ENCODE measurements around the gene PTCH1. TPM values are rescaled to one million over a fixed set of nuclear protein-coding genes. Genes with fewer than 3 reads are reported as not detected.

PTCH1 gene
- polyA plus RNA-seq, 1 donor = 25.3 TPM

GRCh38 chr9:95488954-95489353 is 27.8 kb downstream of the PTCH1 start:
- H3K27me3 ChIP-seq (ENCODE audit: control insufficient read depth, insufficient read depth, low read length) = no peaks in the 10 kb centered on the region
- H3K4me1 ChIP-seq (ENCODE audit: control insufficient read depth, insufficient read depth, low read length) = peaks cover 8% of the 10 kb centered on the region
- H3K9me3 ChIP-seq (ENCODE audit: control insufficient read depth, low read depth, low read length) = no peaks in the 10 kb centered on the region
- no peak overlapping the region for H3K4me3 ChIP-seq (ENCODE audit: low read length)
- WGBS (ENCODE audit: insufficient coverage, low lambda C conversion rate) = no CpG with 5 or more reads among the region's 5 CpGs
- H3K36me3 ChIP-seq (ENCODE audit: control insufficient read depth, insufficient read depth, low read length) = peaks cover 15% of the 10 kb centered on the region
- no peak for DNase-seq
- no peak overlapping the region for H3K27ac ChIP-seq (ENCODE audit: low read length)

DNA sequence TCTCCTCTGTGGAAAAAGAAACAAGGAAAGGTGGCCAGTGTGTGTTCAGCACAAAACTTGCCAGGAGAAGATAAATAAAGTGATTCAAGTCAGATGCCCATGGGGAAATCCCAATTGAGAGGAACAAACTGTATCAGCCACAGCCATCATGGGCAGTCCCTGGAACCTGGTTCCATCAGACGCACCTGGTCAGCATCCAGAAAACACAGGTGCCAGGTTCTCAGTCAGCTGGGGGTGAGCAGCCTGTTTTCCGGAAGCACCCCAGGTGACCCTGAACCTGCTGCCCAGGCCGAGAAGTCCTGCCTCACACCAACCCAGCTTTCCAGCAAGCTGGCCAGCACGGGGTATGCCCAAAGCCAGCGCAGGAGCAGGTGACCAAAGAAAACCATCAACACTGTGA is 30.5 kb downstream of the PTCH1 start:
- H3K4me1 ChIP-seq (ENCODE audit: control insufficient read depth, insufficient read depth, low read length) = peaks cover 8% of the 10 kb centered on the region
- no CpG with 5 or more reads among the region's 5 CpGs for WGBS (ENCODE audit: insufficient coverage, low lambda C conversion rate)
- peak overlapping the region; percentile 29 for H3K27ac ChIP-seq (ENCODE audit: low read length)

DNA sequence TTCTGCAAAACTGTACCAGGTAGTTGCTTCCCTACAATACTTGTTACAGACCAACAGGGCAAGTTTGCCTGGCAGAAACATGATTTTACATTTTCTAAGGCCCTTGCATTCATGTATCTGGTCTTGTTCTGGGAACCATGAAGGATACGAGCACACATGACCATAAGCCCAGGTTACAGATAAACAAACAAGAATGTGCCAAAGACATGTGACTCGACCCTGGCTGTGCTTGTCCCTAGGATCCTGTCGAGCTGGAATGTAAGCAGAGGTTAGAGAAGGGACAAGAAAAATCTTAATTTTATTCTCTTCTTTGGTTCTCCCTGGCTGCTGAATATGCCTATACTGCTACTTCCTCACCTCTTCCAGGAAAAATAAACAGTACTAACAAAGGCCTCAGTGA is 32.5 kb downstream of the PTCH1 start:
- Histone ChIP-seq H3K36me3 (ENCODE audit: control insufficient read depth, insufficient read depth, low read length) (peaks cover 22% of the 10 kb centered on the region), H3K27ac (ENCODE audit: low read length) (no peak overlapping the region), H3K27me3 (ENCODE audit: control insufficient read depth, insufficient read depth, low read length) (no peaks in the 10 kb centered on the region), H3K4me1 (ENCODE audit: control insufficient read depth, insufficient read depth, low read length) (peaks cover 8% of the 10 kb centered on the region), H3K9me3 (ENCODE audit: control insufficient read depth, low read depth, low read length) (no peaks in the 10 kb centered on the region), H3K4me3 (ENCODE audit: low read length) (no peak overlapping the region)
- no peak for DNase-seq
- no CpG with 5 or more reads among the region's 3 CpGs for WGBS (ENCODE audit: insufficient coverage, low lambda C conversion rate)

More for the DNA sequence above, 30.5 kb downstream of the PTCH1 start:
- Histone ChIP-seq H3K4me3 (ENCODE audit: low read length) (no peak overlapping the region), H3K9me3 (ENCODE audit: control insufficient read depth, low read depth, low read length) (no peaks in the 10 kb centered on the region), H3K36me3 (ENCODE audit: control insufficient read depth, insufficient read depth, low read length) (peaks cover 10% of the 10 kb centered on the region), H3K27me3 (ENCODE audit: control insufficient read depth, insufficient read depth, low read length) (no peaks in the 10 kb centered on the region)
- DNase-seq = no peak

GRCh38 chr9:95483431-95483830 is 33.3 kb downstream of the PTCH1 start:
- peaks cover 30% of the 10 kb centered on the region for H3K36me3 ChIP-seq (ENCODE audit: control insufficient read depth, insufficient read depth, low read length)
- H3K4me3 ChIP-seq (ENCODE audit: low read length) = no peak overlapping the region
- H3K27ac ChIP-seq (ENCODE audit: low read length) = no peak overlapping the region
- H3K9me3 ChIP-seq (ENCODE audit: control insufficient read depth, low read depth, low read length) = no peaks in the 10 kb centered on the region
- H3K4me1 ChIP-seq (ENCODE audit: control insufficient read depth, insufficient read depth, low read length) = peaks cover 8% of the 10 kb centered on the region
- no peaks in the 10 kb centered on the region for H3K27me3 ChIP-seq (ENCODE audit: control insufficient read depth, insufficient read depth, low read length)
- no peak for DNase-seq
- 100% methylated on average over 4 of the region's 6 CpGs for WGBS (ENCODE audit: insufficient coverage, low lambda C conversion rate)

DNA sequence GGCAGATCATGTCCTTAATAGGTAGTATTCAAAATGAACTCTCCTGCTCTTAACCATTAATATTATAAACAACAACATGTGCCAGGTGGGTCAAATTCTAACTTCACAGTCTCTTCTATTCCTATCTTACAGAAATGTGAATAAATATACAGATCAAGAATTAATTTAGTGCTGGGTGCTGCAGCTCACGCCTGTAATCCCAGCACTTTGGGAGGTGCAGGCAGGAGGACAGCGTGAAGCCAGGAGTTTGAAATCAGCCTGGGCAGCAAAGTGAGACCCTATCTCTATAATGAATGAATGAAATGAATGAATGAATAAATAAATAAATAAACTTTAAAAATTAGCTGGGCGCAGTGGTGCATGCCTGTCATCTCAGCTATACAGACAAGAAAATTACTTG is 34.1 kb downstream of the PTCH1 start:
- 87% methylated on average over 2 of the region's 3 CpGs for WGBS (ENCODE audit: insufficient coverage, low lambda C conversion rate)
- H3K36me3 ChIP-seq (ENCODE audit: control insufficient read depth, insufficient read depth, low read length) = peaks cover 38% of the 10 kb centered on the region
- H3K27ac ChIP-seq (ENCODE audit: low read length) = no peak overlapping the region
- H3K9me3 ChIP-seq (ENCODE audit: control insufficient read depth, low read depth, low read length) = no peaks in the 10 kb centered on the region
- H3K4me1 ChIP-seq (ENCODE audit: control insufficient read depth, insufficient read depth, low read length) = peaks cover 8% of the 10 kb centered on the region
- no peaks in the 10 kb centered on the region for H3K27me3 ChIP-seq (ENCODE audit: control insufficient read depth, insufficient read depth, low read length)
- no peak for DNase-seq
- H3K4me3 ChIP-seq (ENCODE audit: low read length) = no peak overlapping the region

DNA sequence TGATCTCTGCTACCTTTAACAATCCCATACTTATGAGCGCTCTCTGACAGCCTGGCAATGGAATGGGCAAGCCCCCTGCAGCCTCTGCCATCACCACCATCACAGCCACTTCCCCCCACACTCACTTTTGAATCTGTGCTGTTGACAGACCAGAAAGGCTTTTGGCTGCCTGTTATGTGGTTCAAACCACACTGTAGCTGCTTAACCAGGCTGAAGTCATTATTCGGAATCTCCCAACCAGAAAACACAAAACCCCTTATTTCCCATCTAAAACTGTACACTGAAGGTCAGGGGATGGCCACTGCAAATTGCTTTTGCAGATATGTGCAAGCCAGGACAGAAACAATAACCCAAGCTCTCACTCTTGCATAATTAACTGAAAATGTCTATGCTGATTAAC is 35.8 kb downstream of the PTCH1 start:
- Histone ChIP-seq H3K9me3 (ENCODE audit: control insufficient read depth, low read depth, low read length) (no peaks in the 10 kb centered on the region), H3K27me3 (ENCODE audit: control insufficient read depth, insufficient read depth, low read length) (no peaks in the 10 kb centered on the region), H3K27ac (ENCODE audit: low read length) (no peak overlapping the region), H3K4me1 (ENCODE audit: control insufficient read depth, insufficient read depth, low read length) (no peaks in the 10 kb centered on the region), H3K36me3 (ENCODE audit: control insufficient read depth, insufficient read depth, low read length) (peaks cover 55% of the 10 kb centered on the region), H3K4me3 (ENCODE audit: low read length) (no peak overlapping the region)
- no peak for DNase-seq
- WGBS (ENCODE audit: insufficient coverage, low lambda C conversion rate) = no CpG with 5 or more reads among the region's 2 CpGs

GRCh38 chr9:95480346-95480745 is 36.4 kb downstream of the PTCH1 start:
- no CpG with 5 or more reads among the region's 12 CpGs for WGBS (ENCODE audit: insufficient coverage, low lambda C conversion rate)
- Histone ChIP-seq H3K36me3 (ENCODE audit: control insufficient read depth, insufficient read depth, low read length) (peaks cover 61% of the 10 kb centered on the region), H3K4me3 (ENCODE audit: low read length) (no peak overlapping the region)

DNA sequence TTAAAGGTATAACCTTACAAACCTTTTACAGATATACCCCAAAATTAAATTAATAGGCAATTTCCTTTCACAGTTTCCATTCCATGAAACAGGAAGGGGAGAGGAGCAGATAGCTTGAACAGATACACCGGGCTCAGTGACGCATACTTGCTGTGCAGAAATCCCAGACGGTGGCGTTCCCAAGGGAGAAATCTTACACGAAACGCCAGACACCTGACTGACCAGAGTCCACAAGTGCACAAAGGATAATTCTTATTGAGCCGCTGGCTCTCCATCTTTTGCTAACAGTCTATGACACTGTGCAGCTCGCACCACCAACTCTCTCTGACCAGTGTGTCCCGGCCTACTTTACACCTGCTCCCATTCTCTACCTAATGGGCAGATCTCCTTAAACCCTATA is 37.4 kb downstream of the PTCH1 start:
- peaks cover 67% of the 10 kb centered on the region for H3K36me3 ChIP-seq (ENCODE audit: control insufficient read depth, insufficient read depth, low read length)
- H3K27ac ChIP-seq (ENCODE audit: low read length) = no peak overlapping the region
- H3K4me3 ChIP-seq (ENCODE audit: low read length) = no peak overlapping the region
- no peaks in the 10 kb centered on the region for H3K9me3 ChIP-seq (ENCODE audit: control insufficient read depth, low read depth, low read length)
- DNase-seq = no peak
- no peaks in the 10 kb centered on the region for H3K27me3 ChIP-seq (ENCODE audit: control insufficient read depth, insufficient read depth, low read length)
- WGBS (ENCODE audit: insufficient coverage, low lambda C conversion rate) = 86% methylated on average over 1 of the region's 9 CpGs
- H3K4me1 ChIP-seq (ENCODE audit: control insufficient read depth, insufficient read depth, low read length) = no peaks in the 10 kb centered on the region

More at GRCh38 chr9:95480346-95480745, 36.4 kb downstream of the PTCH1 start:
- Histone ChIP-seq H3K27me3 (ENCODE audit: control insufficient read depth, insufficient read depth, low read length) (no peaks in the 10 kb centered on the region), H3K9me3 (ENCODE audit: control insufficient read depth, low read depth, low read length) (no peaks in the 10 kb centered on the region), H3K4me1 (ENCODE audit: control insufficient read depth, insufficient read depth, low read length) (no peaks in the 10 kb centered on the region), H3K27ac (ENCODE audit: low read length) (no peak overlapping the region)
- DNase-seq = no peak

DNA sequence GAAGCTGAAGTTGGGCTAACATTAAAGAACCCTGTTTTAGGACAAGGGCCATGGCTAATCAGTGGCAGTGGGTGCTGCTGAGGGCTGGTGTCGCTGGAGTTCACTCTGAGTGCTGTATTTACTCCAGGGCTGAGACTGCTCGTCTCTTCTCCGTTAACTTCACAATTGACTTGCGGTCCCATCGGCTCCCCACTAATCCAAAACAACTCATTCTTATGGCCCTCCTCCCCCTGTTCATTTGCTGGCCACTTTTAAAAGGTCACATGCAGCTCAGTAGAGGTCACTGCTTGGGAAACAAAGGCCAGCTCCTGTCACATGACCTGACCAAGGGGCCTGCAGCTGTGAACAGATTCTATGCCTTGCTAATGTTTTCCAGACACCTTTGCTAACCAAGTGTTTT is 38.4 kb downstream of the PTCH1 start:
- Histone ChIP-seq H3K9me3 (ENCODE audit: control insufficient read depth, low read depth, low read length) (no peaks in the 10 kb centered on the region), H3K36me3 (ENCODE audit: control insufficient read depth, insufficient read depth, low read length) (peaks cover 71% of the 10 kb centered on the region), H3K27ac (ENCODE audit: low read length) (no peak overlapping the region), H3K4me1 (ENCODE audit: control insufficient read depth, insufficient read depth, low read length) (no peaks in the 10 kb centered on the region), H3K27me3 (ENCODE audit: control insufficient read depth, insufficient read depth, low read length) (no peaks in the 10 kb centered on the region), H3K4me3 (ENCODE audit: low read length) (no peak overlapping the region)
- WGBS (ENCODE audit: insufficient coverage, low lambda C conversion rate) = no CpG with 5 or more reads among the region's 5 CpGs
- DNase-seq = no peak

DNA sequence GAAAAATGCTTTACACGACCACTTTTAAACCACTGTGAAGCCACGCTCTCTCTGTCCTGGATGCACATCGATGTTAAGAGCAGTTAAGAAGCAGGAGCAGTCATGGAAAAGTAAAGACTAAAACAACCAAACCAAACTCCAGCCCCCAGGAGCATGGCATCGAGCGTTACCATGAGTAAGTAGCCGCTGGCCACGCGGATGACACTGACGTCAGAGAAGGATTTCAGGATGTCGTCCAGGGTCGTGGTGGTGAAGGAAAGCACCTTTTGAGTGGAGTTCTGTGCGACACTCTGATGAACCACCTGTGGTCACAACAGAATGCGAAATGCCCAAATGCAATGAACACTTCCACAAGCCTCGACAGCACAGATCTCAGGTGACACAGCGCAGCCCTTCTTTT is 38.9 kb downstream of the PTCH1 start:
- Histone ChIP-seq H3K27me3 (ENCODE audit: control insufficient read depth, insufficient read depth, low read length) (no peaks in the 10 kb centered on the region), H3K36me3 (ENCODE audit: control insufficient read depth, insufficient read depth, low read length) (peaks cover 75% of the 10 kb centered on the region), H3K4me1 (ENCODE audit: control insufficient read depth, insufficient read depth, low read length) (no peaks in the 10 kb centered on the region), H3K27ac (ENCODE audit: low read length) (no peak overlapping the region), H3K4me3 (ENCODE audit: low read length) (no peak overlapping the region), H3K9me3 (ENCODE audit: control insufficient read depth, low read depth, low read length) (no peaks in the 10 kb centered on the region)
- DNase-seq = no peak
- 86% methylated on average over 2 of the region's 15 CpGs for WGBS (ENCODE audit: insufficient coverage, low lambda C conversion rate)

GRCh38 chr9:95477441-95477840 is 39.3 kb downstream of the PTCH1 start:
- no peak overlapping the region for H3K27ac ChIP-seq (ENCODE audit: low read length)
- 100% methylated on average over 1 of the region's 11 CpGs for WGBS (ENCODE audit: insufficient coverage, low lambda C conversion rate)
- no peaks in the 10 kb centered on the region for H3K4me1 ChIP-seq (ENCODE audit: control insufficient read depth, insufficient read depth, low read length)
- no peaks in the 10 kb centered on the region for H3K9me3 ChIP-seq (ENCODE audit: control insufficient read depth, low read depth, low read length)
- no peaks in the 10 kb centered on the region for H3K27me3 ChIP-seq (ENCODE audit: control insufficient read depth, insufficient read depth, low read length)
- no peak overlapping the region for H3K4me3 ChIP-seq (ENCODE audit: low read length)
- DNase-seq = no peak
- peaks cover 79% of the 10 kb centered on the region for H3K36me3 ChIP-seq (ENCODE audit: control insufficient read depth, insufficient read depth, low read length)

Data from large intestine (tissue), 3 donors.